ENCODE results near the gene UTP18. TPM values are rescaled to one million over a fixed set of nuclear protein-coding genes. Genes with fewer than 3 reads are reported as not detected.
"Not testable (repeated sequence)": the region's sequence is repeated elsewhere in the genome, so short reads cannot be mapped to it uniquely, and the experiment has no call there.

The UTP18 gene
- total and polyA plus RNA-seq, 8 donors: 21.1 to 52.9 (median 40.7) TPM

DNA sequence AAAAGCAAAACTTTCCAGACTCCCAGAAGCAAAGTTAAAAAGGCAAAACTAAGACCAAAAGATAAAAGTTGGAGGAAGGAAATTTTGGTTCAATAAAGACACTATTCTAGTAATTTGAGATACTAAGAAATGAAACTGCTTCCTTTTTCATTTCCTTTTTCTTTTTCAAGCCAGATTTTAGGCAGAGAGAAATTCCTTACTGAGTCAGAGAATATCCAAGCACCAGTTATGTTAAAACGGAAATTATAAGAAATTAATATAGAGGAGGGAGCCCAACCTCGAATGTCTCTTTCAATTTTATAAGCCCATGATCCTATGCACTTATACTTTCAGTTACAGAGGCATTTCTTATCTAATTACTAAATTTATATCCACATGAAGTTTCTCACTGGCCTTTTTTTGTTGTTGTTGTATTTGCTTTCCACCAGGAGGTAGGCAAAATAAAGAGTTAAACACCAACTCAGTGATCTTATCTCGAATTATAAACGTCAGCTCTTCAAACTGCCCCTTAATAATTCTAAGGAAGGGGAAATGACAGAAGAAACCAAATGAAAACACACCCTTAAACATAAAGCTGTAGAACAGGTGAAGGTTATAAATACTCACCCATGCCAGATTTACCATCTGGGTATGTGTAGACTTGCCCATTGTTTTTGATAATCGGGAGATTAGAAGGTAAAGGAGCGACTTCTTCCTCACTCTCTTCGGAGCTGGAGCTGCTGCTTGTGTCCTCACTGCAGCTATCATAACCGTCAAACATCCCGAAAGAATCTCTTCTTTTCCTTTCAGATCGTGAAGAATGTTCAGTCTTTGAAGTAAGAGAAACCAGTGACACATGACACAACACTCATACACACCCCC lies 35.7 kb upstream of the UTP18 start:
- Histone ChIP-seq H3K27me3 (no peaks in the 10 kb centered on the region), H3K36me3 (peaks cover 0 to 38% of the 10 kb centered on the region in 2 donors), H3K4me3 (no peak overlapping the region), H3K4me1 (no peaks in the 10 kb centered on the region), H3K27ac (peak overlapping the region in 1 of 2 donors; percentile 29), H3K9me3 (no peaks in the 10 kb centered on the region)
- intact Hi-C loops (cut with DNase I): no loop called here
- ATAC-seq: no peak
- DNase-seq: no peak
- TF ChIP-seq, protein P1, sequence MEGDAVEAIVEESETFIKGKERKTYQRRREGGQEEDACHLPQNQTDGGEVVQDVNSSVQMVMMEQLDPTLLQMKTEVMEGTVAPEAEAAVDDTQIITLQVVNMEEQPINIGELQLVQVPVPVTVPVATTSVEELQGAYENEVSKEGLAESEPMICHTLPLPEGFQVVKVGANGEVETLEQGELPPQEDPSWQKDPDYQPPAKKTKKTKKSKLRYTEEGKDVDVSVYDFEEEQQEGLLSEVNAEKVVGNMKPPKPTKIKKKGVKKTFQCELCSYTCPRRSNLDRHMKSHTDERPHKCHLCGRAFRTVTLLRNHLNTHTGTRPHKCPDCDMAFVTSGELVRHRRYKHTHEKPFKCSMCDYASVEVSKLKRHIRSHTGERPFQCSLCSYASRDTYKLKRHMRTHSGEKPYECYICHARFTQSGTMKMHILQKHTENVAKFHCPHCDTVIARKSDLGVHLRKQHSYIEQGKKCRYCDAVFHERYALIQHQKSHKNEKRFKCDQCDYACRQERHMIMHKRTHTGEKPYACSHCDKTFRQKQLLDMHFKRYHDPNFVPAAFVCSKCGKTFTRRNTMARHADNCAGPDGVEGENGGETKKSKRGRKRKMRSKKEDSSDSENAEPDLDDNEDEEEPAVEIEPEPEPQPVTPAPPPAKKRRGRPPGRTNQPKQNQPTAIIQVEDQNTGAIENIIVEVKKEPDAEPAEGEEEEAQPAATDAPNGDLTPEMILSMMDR (IDR thresholded peaks at IDR 0.05): no peak

DNA sequence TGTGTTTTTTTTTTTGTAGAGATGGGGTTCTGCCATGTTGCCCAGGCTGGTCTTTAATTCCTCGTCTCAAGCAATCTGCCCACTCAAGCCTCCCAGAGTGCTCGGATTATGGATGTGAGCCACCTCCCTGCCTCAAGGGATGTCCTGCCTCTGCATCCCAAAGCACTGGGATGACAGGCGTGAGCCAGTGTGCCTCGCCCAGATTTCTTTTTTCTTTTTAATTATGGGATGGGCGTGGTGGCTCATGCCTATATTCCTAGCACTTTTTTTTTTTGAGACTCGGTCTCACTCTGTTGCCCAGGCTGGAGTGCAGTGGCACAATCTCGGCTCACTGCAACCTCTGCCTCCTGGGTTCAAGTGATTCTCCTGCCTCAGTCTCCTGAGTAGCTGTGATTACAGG lies 34.8 kb upstream of the UTP18 start:
- H3K4me3 ChIP-seq; ATAC-seq; DNase-seq; H3K9me3 ChIP-seq; H3K27me3 ChIP-seq; H3K4me1 ChIP-seq; intact Hi-C loops (cut with DNase I); H3K27ac ChIP-seq: not testable (repeated sequence)
- H3K36me3 ChIP-seq: peaks cover 0 to 29% of the 10 kb centered on the region in 2 donors

DNA sequence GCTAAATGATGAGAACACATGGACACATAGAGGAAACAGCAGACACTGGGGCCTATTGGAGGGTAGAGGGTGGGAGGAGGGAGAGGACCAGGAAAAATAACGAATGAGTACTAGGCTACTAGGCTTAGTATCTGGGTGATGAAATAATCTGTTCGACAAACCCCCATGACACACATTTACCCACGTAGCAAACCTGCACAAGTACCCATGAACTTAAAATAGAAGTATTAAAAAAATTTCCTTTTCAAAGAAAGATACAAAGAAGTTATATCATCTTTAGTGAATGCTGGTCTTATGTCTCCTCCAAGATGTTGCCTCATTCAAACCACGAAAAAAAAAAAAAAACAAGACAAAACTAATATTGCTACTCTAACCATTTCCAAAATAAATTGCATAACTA lies 32.2 kb upstream of the UTP18 start:
- DNase-seq (no peak), ATAC-seq (peak; percentile 24)
- H3K27me3 ChIP-seq: no peaks in the 10 kb centered on the region
- TF ChIP-seq, protein P1 (IDR thresholded peaks at IDR 0.05): no peak
- peaks cover 0 to 4% of the 10 kb centered on the region in 2 donors for H3K4me1 ChIP-seq
- H3K9me3 ChIP-seq: no peaks in the 10 kb centered on the region
- intact Hi-C loops (cut with DNase I): no loop called here
- H3K27ac ChIP-seq: no peak overlapping the region
- no peak overlapping the region for H3K4me3 ChIP-seq
- H3K36me3 ChIP-seq: peaks cover 0 to 7% of the 10 kb centered on the region in 2 donors

DNA sequence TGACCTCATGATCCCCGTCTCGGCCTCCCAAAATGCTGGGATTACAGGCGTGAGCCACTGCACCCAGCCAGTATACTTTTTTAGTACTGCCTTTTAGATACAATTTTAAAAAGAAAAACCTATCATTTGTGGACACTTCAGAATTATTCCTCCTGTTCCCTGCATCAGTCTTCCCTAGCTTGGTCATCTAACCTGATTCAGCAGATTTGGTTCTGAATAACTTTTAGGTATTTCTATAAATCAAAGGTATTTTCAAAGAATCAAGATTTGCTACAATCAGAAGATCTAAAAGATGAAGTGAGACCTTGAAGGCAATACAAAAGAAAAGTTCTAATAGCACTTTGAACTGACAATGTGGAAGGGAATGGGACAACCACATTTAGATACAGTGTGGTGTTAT lies 30.5 kb upstream of the UTP18 start:
- Histone ChIP-seq H3K27ac (no peak overlapping the region), H3K4me3 (no peak overlapping the region), H3K4me1 (peaks cover 0 to 4% of the 10 kb centered on the region in 2 donors), H3K27me3 (no peaks in the 10 kb centered on the region), H3K9me3 (no peaks in the 10 kb centered on the region), H3K36me3 (no peaks in the 10 kb centered on the region)
- intact Hi-C loops (cut with DNase I): no loop called here
- ATAC-seq (no peak), DNase-seq (no peak)
- TF ChIP-seq, protein P1 (IDR thresholded peaks at IDR 0.05): no peak

DNA sequence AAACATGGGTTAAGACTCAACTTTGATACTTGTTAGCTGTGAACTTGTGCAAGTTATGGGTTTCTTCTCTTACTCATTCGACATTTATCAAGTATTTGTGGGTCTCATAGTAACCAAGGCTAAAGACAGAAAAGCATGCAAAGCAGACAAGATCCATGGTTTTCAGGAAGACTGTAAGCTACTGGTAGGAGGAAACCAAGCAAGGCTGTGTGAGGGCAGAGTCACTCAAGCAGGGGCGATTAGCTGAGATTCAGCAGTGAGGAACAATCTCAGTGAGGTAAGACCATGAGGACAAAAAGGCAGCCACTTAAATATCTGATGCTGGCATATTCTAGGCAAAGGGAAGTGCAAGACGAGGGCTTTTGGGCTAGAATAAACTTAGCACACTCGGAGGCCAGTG lies 30.0 kb upstream of the UTP18 start:
- H3K4me1 ChIP-seq: peaks cover 0 to 4% of the 10 kb centered on the region in 2 donors
- H3K36me3 ChIP-seq: no peaks in the 10 kb centered on the region
- no peaks in the 10 kb centered on the region for H3K9me3 ChIP-seq
- no peak for ATAC-seq
- DNase-seq: no peak
- no peak overlapping the region for H3K27ac ChIP-seq
- no peaks in the 10 kb centered on the region for H3K27me3 ChIP-seq
- no peak overlapping the region for H3K4me3 ChIP-seq
- intact Hi-C loops (cut with DNase I): no loop called here
- TF ChIP-seq, protein P1 (IDR thresholded peaks at IDR 0.05): no peak
